ENCODE data around the gene TRAF4.
"Not testable (repeated sequence)": the region's sequence is repeated elsewhere in the genome, so short reads cannot be mapped to it uniquely, and the experiment has no call there.

TRAF4 gene

DNA sequence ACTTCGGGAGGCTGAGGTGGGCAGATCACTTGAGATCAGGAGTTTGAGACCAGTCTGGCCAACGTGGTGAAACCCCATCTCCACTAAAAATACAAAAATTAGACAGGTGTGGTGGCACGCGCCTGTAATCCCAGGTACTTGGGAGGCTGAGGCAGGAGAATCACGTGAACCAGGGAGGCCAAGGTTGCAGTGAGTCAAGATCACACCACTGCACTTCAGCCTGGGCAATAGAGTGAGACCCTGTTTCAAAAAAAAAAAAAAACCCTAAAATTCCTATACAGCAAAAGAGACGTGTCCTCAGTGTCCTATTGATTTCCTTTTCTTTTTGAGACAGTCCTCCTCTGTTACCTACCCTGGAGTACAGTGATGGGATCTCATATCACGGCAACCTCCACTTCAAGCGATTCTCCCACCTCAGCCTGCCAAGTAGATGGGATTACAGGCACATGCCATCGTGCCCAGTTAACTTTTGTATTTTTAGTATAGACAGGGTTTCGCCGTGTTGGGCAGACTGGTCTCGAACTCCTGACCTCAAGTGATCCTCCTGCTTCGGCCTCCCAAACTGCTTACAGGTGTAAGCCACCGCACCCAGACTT lies 51.1 kb downstream of the TRAF4 start:
- DNase-seq: not testable (repeated sequence)

DNA sequence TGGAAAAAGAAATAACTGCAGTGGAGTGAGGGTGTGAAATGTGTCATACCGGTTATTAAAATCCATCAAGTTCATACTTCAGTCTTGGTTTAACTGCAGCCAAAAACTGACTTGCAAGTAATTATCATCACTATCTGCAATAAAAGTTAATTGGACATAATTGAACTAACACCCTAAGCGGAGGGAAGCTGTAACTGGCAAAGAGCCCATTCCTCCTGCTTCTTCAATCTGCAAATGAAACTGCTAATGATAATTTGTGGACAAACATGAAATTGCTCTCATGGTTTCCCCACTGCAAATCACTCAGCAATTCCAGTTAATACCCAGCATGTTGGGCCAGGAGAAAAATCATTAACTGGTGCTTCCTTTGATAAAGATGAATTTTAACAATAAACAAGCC lies 52.3 kb downstream of the TRAF4 start:
- no peak for DNase-seq
